Brain microvascular endothelial cell (primary cell): Measurements from ENCODE around the gene CYP1B1.
A peak's percentile ranks its signal among the peaks of the same experiment; 100 is the strongest.

Source experiments
- DNase-seq: peaks from one replicate; pipeline ENCODE4 v3.0.0-alpha.2; 2020
- H3K27ac ChIP-seq: fragments of 250-450 bp; sonication (Bioruptor Pico); 2 replicates; pipeline ENCODE4 v1.5.1; 2020; ENCODE audit warnings: mild to moderate bottlenecking, moderate library complexity
- H3K27me3 ChIP-seq: fragments of 250-450 bp; sonication (Bioruptor Pico); replicated peaks from 2 replicates; pipeline ENCODE4 v1.5.1; 2020; ENCODE audit warnings: mild to moderate bottlenecking
- H3K36me3 ChIP-seq: fragments of 250-450 bp; sonication (Bioruptor Pico); replicated peaks from 2 replicates; pipeline ENCODE4 v1.5.1; 2020; ENCODE audit warnings: mild to moderate bottlenecking
- H3K4me3 ChIP-seq: 2 replicates; pipeline ENCODE4 v1.5.1; 2011; ENCODE audit warnings: low read depth, mild to moderate bottlenecking, control low read depth, low read length, moderate library complexity
- CTCF ChIP-seq: IDR thresholded peaks from 2 replicates; pipeline ENCODE4 v1.5.1; 2011; ENCODE audit warnings: low read depth, mild to moderate bottlenecking, moderate library complexity, low read length, control low read depth, inconsistent platforms; ENCODE audit errors: missing control alignments
- in situ Hi-C: cut with HindIII; loops from 2 replicates; pipeline ENCODE4 v1.10.0; 2017; ENCODE audit warnings: low sequenced_read_pairs, low pct_ligation_motif_present

Gene CYP1B1

GRCh38 chr2:38109732-38110181 is 33.8 kb upstream of the CYP1B1 start:
- no peak for DNase-seq
- Histone ChIP-seq H3K4me3 (no peak overlapping the region), H3K27ac (no peak overlapping the region), H3K36me3 (no peaks in the 10 kb centered on the region), H3K27me3 (no peaks in the 10 kb centered on the region)
- in situ Hi-C loops, result no loop called here
- no peak for TF ChIP-seq CTCF

DNA sequence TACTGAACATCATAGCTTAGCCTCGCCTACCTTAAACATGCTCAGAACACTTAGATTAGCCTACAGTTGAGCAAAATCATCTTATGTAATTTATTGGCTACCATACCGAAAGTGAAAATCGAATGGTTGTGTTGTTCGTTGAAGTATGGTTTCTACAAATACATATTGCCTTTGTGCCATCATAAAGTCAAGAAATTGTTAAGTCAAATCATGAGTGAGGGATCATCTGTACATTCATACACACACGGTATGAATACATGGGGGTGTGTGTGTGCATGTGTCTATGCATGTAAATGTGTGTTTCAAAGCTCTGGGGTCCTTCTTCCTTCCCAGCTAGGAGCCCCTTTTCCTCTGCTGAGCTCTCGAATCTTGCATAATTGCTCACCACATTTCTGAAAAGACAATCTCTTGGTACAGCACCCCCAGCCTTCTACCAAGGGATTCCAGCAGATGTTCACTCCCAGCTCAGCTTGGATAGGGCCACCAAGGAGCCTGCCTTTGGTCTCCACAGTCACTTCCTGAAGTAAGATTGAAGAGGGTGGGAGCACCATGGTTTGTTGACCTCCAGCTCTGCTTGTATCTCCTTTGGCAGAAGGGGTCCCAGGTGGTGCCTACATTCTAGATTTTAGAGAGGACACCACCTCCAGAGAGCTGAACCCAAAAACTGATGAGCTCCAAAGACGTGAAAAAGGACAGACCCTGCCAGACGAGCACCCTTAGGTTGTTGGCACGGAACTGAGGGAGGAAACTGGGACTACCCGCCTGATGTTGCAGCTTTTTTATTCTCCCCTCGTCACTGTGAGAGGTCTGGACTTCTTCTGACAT is 33.2 kb upstream of the CYP1B1 start:
- H3K27me3 ChIP-seq, result no peaks in the 10 kb centered on the region
- TF ChIP-seq CTCF, result no peak
- DNase-seq, result no peak
- H3K36me3 ChIP-seq, result no peaks in the 10 kb centered on the region
- no peak overlapping the region for H3K27ac ChIP-seq
- in situ Hi-C loops, result no loop called here
- no peak overlapping the region for H3K4me3 ChIP-seq

DNA sequence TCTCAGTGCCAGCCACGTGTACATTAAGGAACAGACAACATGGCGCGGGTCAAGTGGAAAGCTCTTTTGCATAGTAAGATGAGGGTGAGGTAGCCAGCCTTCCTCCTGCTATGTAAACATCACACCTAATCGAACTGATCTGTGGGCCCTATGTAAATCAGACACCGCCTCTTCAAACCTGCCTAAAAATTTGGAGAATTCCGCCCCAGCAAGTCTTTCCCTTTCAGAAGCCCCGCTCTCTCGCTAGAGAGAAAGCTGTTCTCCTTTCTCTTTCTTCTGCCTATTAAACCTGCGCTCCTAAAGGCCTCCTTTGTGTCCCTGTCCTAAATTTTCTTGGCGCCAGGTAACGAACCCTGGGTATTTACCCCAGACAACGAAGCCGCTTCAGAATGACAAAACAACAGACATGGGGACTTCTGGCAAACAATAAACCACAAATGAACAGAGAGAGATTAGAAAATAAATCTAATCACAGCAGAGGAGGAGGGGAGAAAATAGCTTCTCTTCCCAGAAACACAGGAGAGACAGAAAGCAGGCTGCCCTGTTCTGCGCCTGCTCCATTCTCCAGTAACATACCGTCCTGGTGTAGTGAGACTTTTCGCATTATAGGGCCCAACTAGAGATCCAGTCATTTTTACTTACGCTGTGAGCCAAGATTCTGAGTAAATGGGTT is 31.9 kb upstream of the CYP1B1 start:
- no peak for DNase-seq
- TF ChIP-seq CTCF, result no peak
- Histone ChIP-seq H3K4me3 (no peak overlapping the region), H3K27ac (no peak overlapping the region), H3K27me3 (no peaks in the 10 kb centered on the region), H3K36me3 (no peaks in the 10 kb centered on the region)
- in situ Hi-C loops, result no loop called here

DNA sequence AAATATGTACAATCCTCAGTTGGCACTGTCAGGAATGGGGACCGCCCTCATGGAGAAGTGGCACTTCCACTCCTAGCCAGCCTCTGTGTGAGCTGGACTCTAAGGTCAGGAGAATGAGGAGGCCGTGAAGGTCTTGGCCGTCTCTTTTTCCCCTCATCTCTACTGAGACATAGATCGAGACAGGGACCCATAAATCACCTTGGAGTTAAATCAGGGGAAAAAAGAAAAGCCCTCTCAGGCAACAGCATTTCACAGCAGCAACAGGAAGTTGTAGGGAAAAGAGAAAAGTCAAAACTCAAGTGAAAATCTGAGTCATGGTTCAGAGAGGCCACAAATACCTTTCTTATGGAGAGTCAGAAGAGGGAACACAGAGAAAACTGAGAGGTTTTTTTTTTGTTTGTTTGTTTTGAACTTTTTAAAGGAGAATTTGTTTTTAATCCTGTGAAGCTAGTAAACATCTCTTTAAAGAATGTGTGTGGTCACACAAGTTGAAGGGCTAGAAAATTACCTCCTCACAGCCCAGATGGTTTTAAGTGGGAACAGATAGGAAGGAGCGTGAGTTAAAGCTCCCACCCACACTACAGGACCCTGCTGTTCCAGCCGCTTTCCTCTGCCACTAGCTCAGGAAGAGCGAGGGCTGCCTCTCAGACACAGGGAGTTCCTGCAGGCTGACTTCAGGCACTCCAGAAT is 30.6 kb upstream of the CYP1B1 start:
- Histone ChIP-seq H3K4me3 (no peak overlapping the region), H3K27ac (peak overlapping the region; percentile 79), H3K27me3 (no peaks in the 10 kb centered on the region), H3K36me3 (no peaks in the 10 kb centered on the region)
- in situ Hi-C loops, result no loop called here
- no peak for DNase-seq
- no peak for TF ChIP-seq CTCF

GRCh38 chr2:38105922-38106321 is 30.0 kb upstream of the CYP1B1 start:
- Histone ChIP-seq H3K4me3 (no peak overlapping the region), H3K36me3 (no peaks in the 10 kb centered on the region), H3K27me3 (no peaks in the 10 kb centered on the region), H3K27ac (peak overlapping the region; percentile 79)
- no peak for DNase-seq
- no peak for TF ChIP-seq CTCF
- in situ Hi-C loops, result no loop called here
